HepG2 (cell line): Measurements from ENCODE around the gene EEF1AKMT3. TPM values are rescaled to one million over a fixed set of nuclear protein-coding genes. Genes with fewer than 3 reads are reported as not detected.
A peak's percentile ranks its signal among the peaks of the same experiment; 100 is the strongest.

Experiments
- ATAD3A ChIP-seq: sonication (generic); formaldehyde crosslinking; IDR thresholded peaks from 2 replicates; pipeline ENCODE4 v1.4.0; 2020; ENCODE audit warnings: missing genetic modification reagents
- FOXK2 ChIP-seq: fragments of 450-650 bp; IDR thresholded peaks from 2 replicates; pipeline ENCODE4 v1.6.1; 2016
- GABPA ChIP-seq, 2 experiments: IDR thresholded peaks; 2 replicates each; pipeline ENCODE4 v1.6.1; 2011 to 2016; ENCODE audit warnings: low read depth in 2 of 2, low read length in 1 of 2, missing biosample characterization in 1 of 2, missing genetic modification characterization in 1 of 2
- KIAA2018 ChIP-seq: sonication (generic); formaldehyde crosslinking; IDR thresholded peaks from 2 replicates; pipeline ENCODE4 v1.5.0; 2020; ENCODE audit warnings: mild to moderate bottlenecking, missing genetic modification reagents, borderline replicate concordance
- MAZ ChIP-seq, 2 experiments: sonication (generic) in 1 of 2; formaldehyde crosslinking in 1 of 2; IDR thresholded peaks; 2 replicates each; pipeline versions ENCODE4 v1.5.0 to v1.6.1; 2012 to 2020; ENCODE audit warnings: low read depth in 2 of 2, mild to moderate bottlenecking in 2 of 2, borderline replicate concordance in 1 of 2, improper control_type of control experiment in 1 of 2, low read length in 1 of 2, missing genetic modification reagents in 1 of 2, moderate library complexity in 1 of 2
- NBN ChIP-seq: fragments of 450-650 bp; conservative IDR thresholded peaks from 2 replicates; pipeline ENCODE4 v1.6.1; 2017
- SRSF4 ChIP-seq: fragments of 200-400 bp; formaldehyde crosslinking; IDR thresholded peaks from one replicate; pipeline ENCODE4 v1.6.1; 2018; ENCODE audit warnings: mild to moderate bottlenecking, low read depth, low read length, moderate library complexity; ENCODE audit not compliant: poor library complexity, severe bottlenecking
- ZNF136 ChIP-seq: sonication (generic); formaldehyde crosslinking; IDR thresholded peaks from 2 replicates; pipeline ENCODE4 v1.8.1; 2022; ENCODE audit warnings: low read depth, mild to moderate bottlenecking, moderate library complexity, missing genetic modification reagents
- ZNF766 ChIP-seq: sonication (generic); formaldehyde crosslinking; IDR thresholded peaks from 2 replicates; pipeline ENCODE4 v1.5.0; 2020; ENCODE audit warnings: missing genetic modification reagents, borderline replicate concordance
- ZNF777 ChIP-seq: sonication (generic); formaldehyde crosslinking; IDR thresholded peaks from 2 replicates; pipeline ENCODE4 v1.4.0; 2020; ENCODE audit warnings: missing genetic modification reagents
- polyA plus RNA-seq, 8 experiments: library from polyadenylated mRNA; depleted of rRNA in 3 of 8; stranded (reverse) in 7 of 8; unstranded in 1 of 8; fragments of >200 nt; fragmentation: Illumina TruSeq in 4 of 8; extraction: Trizol in 4 of 8; gene quantifications; 2 replicates each; pipeline versions ENCODE4 v1.2.1 to v1.2.3, GENCODE V29; 2011 to 2016; ENCODE audit warnings: low read depth in 4 of 8, missing spikeins in 1 of 8, mixed read lengths in 1 of 8; ENCODE audit not compliant: insufficient read depth in 1 of 8
- total RNA-seq, 5 experiments: library from RNA; depleted of rRNA; stranded (reverse); fragments of >200 nt; fragmentation: Illumina TruSeq; extraction: Trizol; gene quantifications; 2 replicates each; pipeline ENCODE4 v1.2.3, GENCODE V29; 2016; ENCODE audit warnings: low read depth in 1 of 5
- TF ChIP-seq, protein P1 (sequence below): sonication (generic); formaldehyde crosslinking; IDR thresholded peaks from 2 replicates; pipeline ENCODE4 v1.5.1; 2020; ENCODE audit warnings: mild to moderate bottlenecking, missing genetic modification reagents, moderate library complexity
- TF ChIP-seq, protein P2 (sequence below): sonication (generic); formaldehyde crosslinking; IDR thresholded peaks from 2 replicates; pipeline ENCODE4 v1.9.0; 2021; ENCODE audit warnings: missing genetic modification reagents, borderline replicate concordance
- TF ChIP-seq, protein P3 (sequence below): sonication (generic); formaldehyde crosslinking; conservative IDR thresholded peaks from 2 replicates; pipeline ENCODE4 v1.8.0; 2022; ENCODE audit warnings: low read depth, missing genetic modification reagents
- TF ChIP-seq, protein P4 (sequence below): sonication (generic); formaldehyde crosslinking; IDR thresholded peaks from 2 replicates; pipeline ENCODE4 v1.8.1; 2023; ENCODE audit warnings: mild to moderate bottlenecking, moderate library complexity, missing genetic modification reagents

The EEF1AKMT3 gene
- total and polyA plus RNA-seq, 2 of the 13 experiments (the other 11 are each of a cell fraction or from before 2014, with no cell fraction given) = 4.7 to 11.4 TPM

- TF ChIP-seq SRSF4 (no peak), GABPA (IDR thresholded peaks at IDR 0.05; ENCODE audit: low read depth, low read length) (peak; percentile 71), GABPA (CRISPR knock-in tag; IDR thresholded peaks at IDR 0.05; ENCODE audit: low read depth) (peak; percentile 94), MAZ (IDR thresholded peaks at IDR 0.05; ENCODE audit: borderline replicate concordance, low read depth, low read length) (0 out of 2 replicates have a peak, but pooled peaks have one; percentile 14), MAZ (CRISPR knock-in tag; IDR thresholded peaks at IDR 0.05; ENCODE audit: low read depth) (no peak), ZNF777 (CRISPR knock-in tag) (no peak), FOXK2 (no peak), KIAA2018 (CRISPR knock-in tag) (no peak), ATAD3A (CRISPR knock-in tag) (no peak), NBN (no peak), ZNF766 (CRISPR knock-in tag) (no peak), ZNF136 (CRISPR knock-in tag) (no peak)
- TF ChIP-seq, protein P1, sequence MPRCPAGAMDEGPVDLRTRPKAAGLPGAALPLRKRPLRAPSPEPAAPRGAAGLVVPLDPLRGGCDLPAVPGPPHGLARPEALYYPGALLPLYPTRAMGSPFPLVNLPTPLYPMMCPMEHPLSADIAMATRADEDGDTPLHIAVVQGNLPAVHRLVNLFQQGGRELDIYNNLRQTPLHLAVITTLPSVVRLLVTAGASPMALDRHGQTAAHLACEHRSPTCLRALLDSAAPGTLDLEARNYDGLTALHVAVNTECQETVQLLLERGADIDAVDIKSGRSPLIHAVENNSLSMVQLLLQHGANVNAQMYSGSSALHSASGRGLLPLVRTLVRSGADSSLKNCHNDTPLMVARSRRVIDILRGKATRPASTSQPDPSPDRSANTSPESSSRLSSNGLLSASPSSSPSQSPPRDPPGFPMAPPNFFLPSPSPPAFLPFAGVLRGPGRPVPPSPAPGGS (CRISPR knock-in tag) = no peak
- TF ChIP-seq, protein P2, sequence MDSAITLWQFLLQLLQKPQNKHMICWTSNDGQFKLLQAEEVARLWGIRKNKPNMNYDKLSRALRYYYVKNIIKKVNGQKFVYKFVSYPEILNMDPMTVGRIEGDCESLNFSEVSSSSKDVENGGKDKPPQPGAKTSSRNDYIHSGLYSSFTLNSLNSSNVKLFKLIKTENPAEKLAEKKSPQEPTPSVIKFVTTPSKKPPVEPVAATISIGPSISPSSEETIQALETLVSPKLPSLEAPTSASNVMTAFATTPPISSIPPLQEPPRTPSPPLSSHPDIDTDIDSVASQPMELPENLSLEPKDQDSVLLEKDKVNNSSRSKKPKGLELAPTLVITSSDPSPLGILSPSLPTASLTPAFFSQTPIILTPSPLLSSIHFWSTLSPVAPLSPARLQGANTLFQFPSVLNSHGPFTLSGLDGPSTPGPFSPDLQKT = 0 out of 2 replicates have a peak, but pooled peaks have one; percentile 10
- TF ChIP-seq, protein P3, sequence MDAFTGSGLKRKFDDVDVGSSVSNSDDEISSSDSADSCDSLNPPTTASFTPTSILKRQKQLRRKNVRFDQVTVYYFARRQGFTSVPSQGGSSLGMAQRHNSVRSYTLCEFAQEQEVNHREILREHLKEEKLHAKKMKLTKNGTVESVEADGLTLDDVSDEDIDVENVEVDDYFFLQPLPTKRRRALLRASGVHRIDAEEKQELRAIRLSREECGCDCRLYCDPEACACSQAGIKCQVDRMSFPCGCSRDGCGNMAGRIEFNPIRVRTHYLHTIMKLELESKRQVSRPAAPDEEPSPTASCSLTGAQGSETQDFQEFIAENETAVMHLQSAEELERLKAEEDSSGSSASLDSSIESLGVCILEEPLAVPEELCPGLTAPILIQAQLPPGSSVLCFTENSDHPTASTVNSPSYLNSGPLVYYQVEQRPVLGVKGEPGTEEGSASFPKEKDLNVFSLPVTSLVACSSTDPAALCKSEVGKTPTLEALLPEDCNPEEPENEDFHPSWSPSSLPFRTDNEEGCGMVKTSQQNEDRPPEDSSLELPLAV (CRISPR knock-in tag) = no peak
- TF ChIP-seq, protein P4, sequence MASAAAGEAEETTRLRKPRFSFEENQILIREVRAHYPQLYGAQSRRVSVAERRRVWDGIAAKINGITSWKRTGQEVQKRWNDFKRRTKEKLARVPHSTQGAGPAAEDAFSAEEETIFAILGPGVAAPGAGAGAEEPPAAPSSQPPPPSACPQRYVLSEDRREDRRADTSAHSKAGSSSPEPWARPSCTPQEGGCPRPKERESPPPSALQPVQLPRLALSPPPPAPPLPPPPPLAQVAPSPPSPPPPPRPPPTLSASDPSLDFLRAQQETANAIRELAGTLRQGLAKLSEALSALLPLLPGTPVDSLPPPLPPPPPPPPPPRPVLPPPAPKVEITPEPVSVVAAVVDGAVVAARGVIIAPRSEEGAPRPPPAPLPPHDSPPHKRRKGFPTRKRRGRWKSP (CRISPR knock-in tag) = peak; percentile 36; the same call in 1 of the 2 replicates
Measured at GRCh38 chr12:57744777-57745484, 27.5 kb upstream of the EEF1AKMT3 start, which contains the start of gene TSPAN31 (continued).
